WERI-Rb-1 (cell line): ENCODE data around the gene FAT1.

Experiments
- DNase-seq: peaks from one replicate; pipeline ENCODE4 v3.0.0-alpha.2; 2020
- H3K27ac ChIP-seq: fragments of 250-450 bp; sonication (Bioruptor Pico); 2 replicates; pipeline ENCODE4 v1.5.1; 2020; ENCODE audit warnings: mild to moderate bottlenecking, moderate library complexity
- H3K27me3 ChIP-seq: fragments of 250-450 bp; sonication (Bioruptor Pico); 2 replicates; pipeline ENCODE4 v1.5.1; 2021; ENCODE audit warnings: mild to moderate bottlenecking, low read depth, moderate library complexity; ENCODE audit not compliant: insufficient read depth, severe bottlenecking
- H3K36me3 ChIP-seq: fragments of 250-450 bp; sonication (Bioruptor Pico); 2 replicates; pipeline ENCODE4 v1.5.1; 2020; ENCODE audit warnings: mild to moderate bottlenecking, moderate library complexity
- H3K4me3 ChIP-seq: 2 replicates; pipeline ENCODE4 v1.5.1; 2011; ENCODE audit warnings: low read depth, mild to moderate bottlenecking, control low read depth, low read length
- H3K9me3 ChIP-seq: fragments of 250-450 bp; sonication (Bioruptor Pico); 2 replicates; pipeline ENCODE4 v1.5.1; 2021; ENCODE audit warnings: mild to moderate bottlenecking, moderate library complexity; ENCODE audit not compliant: severe bottlenecking
- CTCF ChIP-seq: IDR thresholded peaks from 2 replicates; pipeline ENCODE4 v1.5.1; 2011; ENCODE audit warnings: low read depth, mild to moderate bottlenecking, control low read depth, inconsistent platforms, low read length

Gene FAT1

DNA sequence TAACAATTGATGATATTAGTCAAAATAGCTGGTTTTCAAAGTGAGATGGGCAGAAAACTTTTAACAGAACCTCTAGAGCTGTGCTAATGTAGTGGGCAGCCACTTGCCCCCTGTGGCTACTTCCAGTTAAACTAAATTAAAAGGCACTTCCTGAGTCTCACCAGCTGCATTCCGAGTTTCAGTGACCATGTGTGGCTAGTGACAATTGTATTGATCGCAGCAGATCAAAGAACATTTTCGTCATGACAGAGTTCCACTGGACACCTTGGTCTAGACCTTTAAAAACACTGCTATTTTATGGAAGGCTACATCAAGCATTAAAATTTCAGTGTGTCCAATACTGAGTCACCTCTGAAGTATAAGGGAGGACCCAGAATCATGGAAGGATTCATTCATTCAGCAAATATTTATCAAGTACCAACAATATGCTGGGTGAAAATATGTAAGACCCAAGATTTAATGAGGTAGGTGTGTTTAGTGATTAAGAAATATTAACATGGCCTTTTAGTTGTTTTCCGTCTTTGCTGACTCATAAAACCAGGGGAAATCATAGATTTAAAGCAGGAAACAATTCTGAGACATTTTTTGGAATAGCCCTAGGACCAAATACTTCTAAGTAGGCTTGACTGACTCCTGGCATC lies 5.1 kb upstream of the FAT1 start:
- Histone ChIP-seq H3K4me3 (no peak overlapping the region), H3K9me3 (peaks cover 36% of the 10 kb centered on the region), H3K27ac (no peak overlapping the region), H3K27me3 (peaks cover 93% of the 10 kb centered on the region), H3K36me3 (no peaks in the 10 kb centered on the region)
- no peak for TF ChIP-seq CTCF
- DNase-seq = no peak

DNA sequence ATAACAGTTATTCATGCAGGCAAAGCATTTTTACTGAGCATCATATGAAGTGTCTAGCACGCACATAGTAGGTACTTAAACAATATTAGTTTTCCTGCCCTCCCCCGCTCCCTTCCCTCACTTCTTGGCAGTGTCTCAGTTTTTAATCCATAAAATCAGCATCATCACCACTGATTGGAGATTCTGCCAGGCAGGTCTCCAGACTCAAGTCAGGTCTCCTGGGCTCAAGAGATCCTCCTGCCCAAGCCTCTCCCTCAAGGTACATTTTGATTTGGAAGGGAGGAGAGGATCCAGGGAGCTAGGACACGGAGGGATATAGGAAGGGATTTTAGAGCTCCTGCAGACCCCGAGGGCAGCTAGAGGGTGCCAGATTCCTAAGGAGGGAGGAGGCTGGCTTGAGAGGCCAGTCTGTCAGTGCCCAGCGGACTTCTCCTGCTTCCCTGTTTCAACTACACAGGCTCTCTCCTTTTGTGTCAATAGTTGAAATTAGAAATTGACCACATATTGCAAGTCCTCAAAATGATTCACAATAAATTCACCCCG lies 4.4 kb upstream of the FAT1 start:
- no peak overlapping the region for H3K4me3 ChIP-seq
- H3K27me3 ChIP-seq = peaks cover 92% of the 10 kb centered on the region
- H3K36me3 ChIP-seq = no peaks in the 10 kb centered on the region
- no peak overlapping the region for H3K27ac ChIP-seq
- peaks cover 43% of the 10 kb centered on the region for H3K9me3 ChIP-seq
- TF ChIP-seq CTCF = no peak
- DNase-seq = no peak

DNA sequence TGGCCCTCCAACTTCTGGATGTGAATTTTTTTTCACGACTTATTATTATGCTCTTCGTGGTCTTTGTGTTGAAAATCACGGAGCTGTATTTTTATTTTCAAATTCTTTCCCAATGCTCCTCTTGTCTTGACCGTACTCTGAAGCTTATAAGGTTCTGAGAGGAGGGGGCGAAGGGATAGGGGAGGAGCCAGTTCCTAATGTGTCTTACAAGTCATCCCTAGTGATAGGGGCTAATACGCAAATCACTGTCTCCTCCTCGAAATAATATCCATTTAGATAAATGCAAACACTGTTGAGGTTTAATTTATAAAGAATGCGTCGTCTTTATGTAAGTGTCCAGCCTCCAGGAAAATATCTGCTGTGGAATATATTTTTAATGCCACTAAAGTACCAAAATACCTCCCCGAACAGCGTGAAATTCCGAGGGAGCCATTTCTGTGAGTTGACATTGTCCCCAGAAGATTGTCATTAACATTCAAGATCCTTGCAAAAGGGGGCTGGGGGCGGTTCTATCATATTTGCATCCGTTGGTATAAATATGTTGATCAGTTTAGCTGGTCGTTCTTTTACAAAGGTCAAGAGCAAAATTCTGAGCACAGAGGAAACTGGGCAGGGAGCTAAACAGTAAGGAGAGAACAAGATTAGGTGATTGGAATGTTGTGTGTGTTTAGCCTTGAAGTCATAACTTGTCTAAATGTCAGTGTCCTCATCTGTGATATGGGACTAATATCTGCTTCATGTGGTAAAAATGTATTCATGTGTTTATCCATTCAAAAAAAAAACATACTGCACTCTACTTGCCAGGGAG lies 3.7 kb upstream of the FAT1 start:
- Histone ChIP-seq H3K27ac (no peak overlapping the region), H3K36me3 (no peaks in the 10 kb centered on the region), H3K9me3 (peaks cover 50% of the 10 kb centered on the region), H3K27me3 (peaks cover 94% of the 10 kb centered on the region), H3K4me3 (no peak overlapping the region)
- no peak for DNase-seq
- TF ChIP-seq CTCF = no peak

- DNase-seq = no peak
- Histone ChIP-seq H3K9me3 (peaks cover 52% of the 10 kb centered on the region), H3K27ac (no peak overlapping the region), H3K4me3 (no peak overlapping the region), H3K36me3 (no peaks in the 10 kb centered on the region), H3K27me3 (peaks cover 94% of the 10 kb centered on the region)
- TF ChIP-seq CTCF = no peak
Measured at GRCh38 chr4:186726426-186727168, 2.9 kb upstream of the FAT1 start.

- no peak for TF ChIP-seq CTCF
- DNase-seq = no peak
- Histone ChIP-seq H3K27me3 (peaks cover 97% of the 10 kb centered on the region), H3K9me3 (peaks cover 55% of the 10 kb centered on the region), H3K27ac (no peak overlapping the region), H3K4me3 (no peak overlapping the region), H3K36me3 (no peaks in the 10 kb centered on the region)
Measured at GRCh38 chr4:186725469-186726425, 2.1 kb upstream of the FAT1 start.
